ENCODE data around the gene TRIM67.

TRIM67 gene

DNA sequence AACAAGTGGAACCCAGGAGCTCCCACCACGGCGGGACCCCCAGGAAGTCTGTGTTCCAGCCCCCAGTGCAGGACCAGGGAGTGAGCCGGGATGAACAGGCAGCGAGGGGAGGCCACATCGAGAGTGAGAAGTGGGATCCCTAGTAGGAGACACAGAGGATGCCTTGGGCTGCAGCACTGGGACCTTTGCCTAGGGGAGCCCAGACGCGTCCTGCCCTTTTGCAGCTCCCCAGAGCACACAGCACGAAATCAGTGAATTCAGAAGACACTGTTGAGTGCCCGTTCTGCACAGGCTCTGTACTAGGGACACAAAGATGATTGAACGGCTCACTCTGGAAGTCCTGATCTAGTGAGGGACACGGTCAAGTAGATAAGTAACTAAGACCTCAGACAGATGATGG, 23.5 kb downstream of the TRIM67 start:
- DNase-seq, result no peak

DNA sequence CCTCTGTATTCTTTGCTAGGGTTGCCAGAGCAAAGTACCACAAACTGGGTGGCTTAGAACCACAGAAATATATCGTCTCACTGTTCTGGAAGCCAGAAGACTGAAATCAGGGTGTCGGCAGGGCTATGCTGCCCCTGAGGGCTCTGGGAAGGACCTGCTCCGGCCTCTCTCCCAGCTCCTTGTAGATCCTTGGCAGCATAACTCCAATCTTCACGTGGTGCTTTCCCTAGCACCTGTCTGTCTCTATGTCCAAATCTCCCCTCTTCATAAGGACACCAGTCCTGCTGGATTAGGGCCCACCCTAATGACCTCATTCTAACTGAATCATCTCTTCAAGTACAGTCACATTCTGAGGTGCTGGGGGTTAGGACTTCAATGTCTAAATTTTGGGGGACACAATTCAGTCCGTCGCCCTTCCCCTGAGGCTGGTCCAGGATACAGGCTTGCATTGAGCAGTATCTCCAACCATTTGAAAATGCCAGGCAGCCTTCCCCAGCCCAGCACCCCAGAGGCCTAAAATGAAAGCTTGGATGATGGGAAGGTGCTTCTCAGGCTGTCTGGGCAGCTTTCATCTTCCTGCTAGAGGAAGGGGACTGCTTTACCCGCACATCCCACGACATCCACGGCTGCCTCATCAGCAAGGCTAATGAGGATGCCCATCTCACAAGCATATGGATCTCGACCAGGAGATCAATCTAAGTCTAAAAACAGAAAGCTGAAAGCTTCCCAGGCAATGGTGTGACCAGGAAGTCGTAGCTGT, 24.7 kb downstream of the TRIM67 start:
- DNase-seq, result no peak

DNA sequence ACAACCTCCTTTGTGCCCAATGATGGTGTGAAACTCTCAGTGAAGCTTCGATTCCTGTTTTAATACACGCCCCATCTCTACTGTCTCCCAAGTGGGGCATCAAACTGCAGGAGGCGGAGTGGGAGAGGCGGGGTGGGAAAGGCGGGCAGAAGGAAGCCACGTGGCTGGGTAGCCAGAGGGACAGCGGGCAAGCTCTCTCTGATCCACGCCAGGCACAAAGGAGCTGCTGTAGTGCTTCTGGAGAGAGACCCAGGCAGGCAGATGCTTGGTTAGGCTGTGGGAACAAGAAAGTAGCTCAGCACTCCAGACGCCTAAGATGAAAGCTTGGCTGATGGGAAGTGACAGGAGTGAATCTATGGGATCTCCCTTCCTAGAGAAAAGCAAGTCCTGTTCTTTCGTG, 25.7 kb downstream of the TRIM67 start:
- DNase-seq, result no peak

DNA sequence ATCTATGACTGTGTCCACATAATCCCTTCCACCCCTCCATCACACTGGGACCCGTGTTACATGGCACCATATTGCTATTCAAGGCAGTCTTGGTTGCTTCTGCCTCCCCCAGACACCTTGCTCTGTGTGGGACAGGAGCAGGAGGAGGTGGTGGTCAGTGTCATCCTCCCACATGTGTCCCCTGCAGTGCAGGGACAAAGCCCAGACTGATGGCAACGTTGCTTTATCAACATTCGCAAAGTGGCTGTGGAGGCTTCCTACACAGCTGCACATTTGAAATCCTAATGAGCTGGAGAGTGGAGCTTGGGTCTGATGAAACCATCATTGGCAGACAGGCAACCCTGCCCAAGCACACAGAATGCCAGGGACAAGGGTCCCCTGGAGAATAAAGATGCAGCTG, 26.2 kb downstream of the TRIM67 start:
- no peak for DNase-seq

DNA sequence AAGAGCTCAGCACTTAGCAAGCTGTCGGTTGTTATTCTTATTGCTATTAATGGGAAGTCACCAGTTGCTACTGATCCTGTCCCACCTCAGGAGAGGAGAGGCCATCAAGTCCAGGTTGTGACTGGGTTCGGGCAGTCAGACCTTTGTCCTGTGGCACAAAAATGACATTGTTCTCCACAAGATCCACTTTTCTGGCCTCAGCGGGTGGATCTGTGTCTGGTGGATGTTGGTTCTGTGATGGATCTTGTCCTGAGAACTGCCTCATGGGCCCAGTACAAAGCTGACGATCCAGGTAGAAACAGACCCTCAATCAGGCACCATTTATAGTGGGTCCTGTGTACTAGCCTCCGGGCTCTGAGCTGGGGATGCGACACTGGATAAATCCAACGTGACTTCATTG, 26.9 kb downstream of the TRIM67 start:
- no peak for DNase-seq

DNA sequence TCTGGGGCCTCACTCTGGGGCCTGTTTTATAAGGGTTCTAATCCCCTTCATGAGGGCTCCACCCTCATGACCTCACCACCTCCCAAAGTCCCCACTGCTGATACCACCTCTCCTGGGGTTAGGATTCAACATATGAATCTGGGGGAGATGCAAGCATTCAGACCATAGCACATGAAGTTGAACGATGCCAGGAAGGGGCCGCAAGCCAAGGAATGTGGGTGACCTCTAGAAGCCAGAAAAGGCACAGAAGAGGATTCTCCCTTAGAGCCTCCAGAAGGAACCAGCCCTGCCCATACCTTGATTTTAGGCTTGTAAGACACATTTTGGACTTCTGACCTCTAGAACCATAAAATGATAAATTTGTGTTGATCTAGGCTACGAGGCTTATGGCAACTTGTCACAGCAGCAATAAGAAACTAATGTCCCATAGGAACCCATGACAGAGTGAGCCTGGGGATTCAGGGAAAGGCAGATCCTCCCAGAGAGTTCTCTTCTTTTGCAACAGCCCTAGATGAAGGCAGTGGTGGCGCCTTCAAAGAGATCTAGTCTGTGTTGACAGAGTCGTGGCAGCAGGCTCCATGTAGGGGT, 27.9 kb downstream of the TRIM67 start:
- DNase-seq, result no peak

DNA sequence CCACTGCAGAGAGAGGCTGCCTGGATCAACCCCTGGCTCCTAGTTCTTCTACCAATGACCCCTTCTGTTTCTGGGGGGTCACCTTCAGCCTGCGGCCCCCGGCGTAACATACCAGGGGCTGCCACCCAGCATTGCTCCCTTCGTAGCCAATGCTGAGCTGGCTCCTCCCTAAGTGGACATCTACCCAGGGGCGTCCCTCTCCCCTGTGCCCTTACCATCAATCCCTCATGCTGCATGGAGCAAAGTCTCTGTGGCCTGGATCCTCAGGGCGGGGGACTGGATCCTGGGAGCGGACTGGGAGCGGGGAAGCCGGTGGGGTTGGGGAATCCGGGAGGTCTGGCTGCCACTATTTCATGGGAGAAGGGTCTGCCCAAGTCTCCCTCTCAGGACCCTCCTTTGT, 28.6 kb downstream of the TRIM67 start:
- DNase-seq, result no peak

DNA sequence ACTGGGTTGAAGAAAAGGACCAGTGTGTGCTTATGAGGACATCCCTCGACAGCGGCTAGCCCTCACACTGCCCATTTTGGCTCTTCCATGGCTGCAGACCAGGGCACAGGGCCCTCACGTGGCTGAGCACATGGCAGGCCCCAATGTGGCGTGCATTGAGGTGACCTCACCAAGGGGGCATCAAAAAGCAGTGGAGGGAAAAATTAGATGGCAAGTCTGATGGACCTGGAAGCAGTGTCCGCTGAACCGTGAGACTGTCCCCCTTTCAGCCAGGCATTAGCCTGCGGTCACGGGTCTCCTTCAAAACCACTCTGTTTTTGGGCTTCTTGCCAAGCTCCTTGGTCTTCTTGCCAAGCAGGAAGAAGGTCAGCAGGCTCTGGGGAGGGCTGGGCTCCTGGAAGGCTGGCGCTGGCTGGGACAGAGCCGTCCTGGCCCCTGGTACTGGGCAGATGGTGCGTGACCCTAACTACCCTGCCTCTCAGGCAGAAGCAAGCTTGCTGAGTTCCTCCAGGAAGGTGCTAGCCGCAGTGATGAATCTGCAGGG, 30.8 kb downstream of the TRIM67 start:
- DNase-seq, result no peak

DNA sequence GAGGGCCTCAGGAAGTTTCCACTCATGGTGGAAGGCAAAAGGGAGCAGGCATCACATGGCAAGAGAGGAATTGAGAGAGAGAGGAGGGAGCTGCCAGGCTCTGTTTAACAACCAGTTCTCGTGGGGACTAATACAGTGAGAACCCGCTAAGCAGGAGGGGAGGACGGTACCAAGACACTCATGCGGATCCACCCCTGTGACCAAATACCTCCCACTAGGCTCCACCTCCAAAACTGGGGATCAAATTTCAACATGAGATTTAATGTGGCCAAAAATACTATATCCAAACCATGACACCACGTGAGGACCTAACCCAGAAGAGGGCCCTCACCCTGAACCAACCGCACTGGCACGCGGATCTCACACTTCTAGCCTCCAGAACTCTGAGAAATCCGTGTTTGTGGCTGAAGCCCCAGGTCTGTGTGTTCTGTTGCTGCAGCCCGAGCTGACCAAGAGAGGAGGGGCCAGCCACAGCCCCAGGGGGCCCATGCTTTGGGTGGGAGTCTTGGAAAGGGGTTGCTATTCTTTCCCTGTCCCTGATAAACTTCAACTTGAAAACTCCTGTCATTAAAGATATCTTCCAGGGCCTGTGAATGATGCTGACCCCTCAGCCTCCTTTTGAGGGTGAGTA, 32.0 kb downstream of the TRIM67 start:
- no peak for DNase-seq

DNA sequence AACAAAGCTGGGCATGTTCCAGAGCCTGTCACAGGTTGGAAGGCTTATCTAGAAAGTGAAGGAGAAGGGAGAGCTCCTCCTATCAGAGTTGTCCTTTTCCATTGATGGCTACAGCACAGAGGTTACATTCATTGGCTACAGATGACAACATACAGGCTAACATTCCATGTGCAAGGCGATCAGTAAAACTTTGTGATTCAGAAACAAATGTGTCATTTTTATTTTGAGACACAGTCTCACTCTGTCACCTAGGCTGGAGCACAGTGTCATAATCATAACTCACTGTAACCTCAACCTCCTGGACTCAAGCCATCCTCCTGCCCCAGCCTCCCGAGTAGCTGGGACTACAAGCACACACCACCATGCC, 32.6 kb downstream of the TRIM67 start:
- DNase-seq, result no peak

DNA sequence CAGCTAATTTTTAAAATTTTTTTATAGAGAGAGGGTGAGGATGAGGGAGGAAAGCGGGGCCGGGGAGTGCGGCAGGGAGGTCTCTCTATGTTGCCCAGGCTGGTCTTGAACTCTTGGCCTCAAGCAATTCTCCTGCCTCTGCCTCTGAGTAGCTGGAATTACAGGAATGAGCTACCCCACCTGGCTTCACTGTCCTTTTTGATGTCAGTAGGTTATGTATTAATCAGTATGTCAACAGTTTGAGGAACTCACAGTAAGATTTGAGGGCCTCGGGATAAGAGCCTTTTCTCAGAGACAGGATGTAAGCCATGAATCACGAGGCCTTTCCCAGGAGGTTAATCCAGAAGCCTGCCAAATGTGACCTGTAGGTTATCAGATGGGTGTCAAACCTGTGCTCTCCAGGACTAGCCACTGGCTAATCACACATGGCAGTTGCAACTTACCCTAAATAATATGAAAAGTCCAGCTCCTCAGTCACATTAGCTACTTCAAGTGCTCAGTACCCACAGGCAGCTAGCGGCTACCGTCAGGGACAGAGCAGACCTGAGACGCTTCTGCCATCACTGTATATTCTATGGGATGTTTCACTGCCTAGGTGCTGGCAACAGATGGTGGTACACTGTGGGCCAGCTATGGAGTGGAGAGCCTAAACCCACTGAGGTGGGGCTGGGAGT, 33.1 kb downstream of the TRIM67 start:
- no peak for DNase-seq

DNA sequence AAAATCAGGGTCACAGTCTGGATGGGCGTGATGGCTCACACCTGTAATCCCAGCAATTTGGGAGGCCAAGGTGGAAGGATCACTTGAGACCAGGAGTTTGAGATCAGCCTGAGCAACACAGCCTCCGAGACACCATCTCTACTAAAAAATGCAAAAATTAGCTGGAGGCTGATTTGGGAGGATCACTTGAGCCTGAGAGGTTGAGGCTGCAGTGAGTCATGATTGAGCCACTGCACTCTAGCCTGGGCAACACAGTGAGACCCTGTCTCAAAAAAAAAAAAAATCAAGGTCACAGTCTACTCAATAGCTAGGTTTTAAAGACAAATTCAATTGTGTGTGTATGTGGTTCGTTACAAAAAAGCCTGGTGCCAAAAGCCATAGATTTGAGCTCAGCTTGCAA, 34.4 kb downstream of the TRIM67 start:
- no peak for DNase-seq

DNA sequence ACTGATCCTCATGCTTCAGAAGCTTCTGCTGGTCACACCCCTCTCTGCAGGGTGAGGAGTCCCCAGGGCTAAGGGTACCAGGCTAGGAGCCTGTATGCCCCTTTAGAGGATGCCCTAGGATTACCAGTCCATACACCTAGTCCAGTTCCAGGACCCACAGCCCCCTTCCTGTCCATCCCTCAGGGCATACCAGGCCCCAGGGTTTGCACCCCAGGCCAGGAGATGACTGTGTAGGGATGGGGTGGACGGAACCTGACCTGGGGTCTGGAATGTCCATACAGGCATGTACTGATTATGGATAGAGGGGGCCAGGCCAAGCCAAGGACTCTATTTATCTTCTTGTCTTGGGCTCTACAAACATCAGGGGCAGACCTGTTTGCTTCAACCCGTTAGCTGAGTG, 34.9 kb downstream of the TRIM67 start:
- DNase-seq, result no peak

DNA sequence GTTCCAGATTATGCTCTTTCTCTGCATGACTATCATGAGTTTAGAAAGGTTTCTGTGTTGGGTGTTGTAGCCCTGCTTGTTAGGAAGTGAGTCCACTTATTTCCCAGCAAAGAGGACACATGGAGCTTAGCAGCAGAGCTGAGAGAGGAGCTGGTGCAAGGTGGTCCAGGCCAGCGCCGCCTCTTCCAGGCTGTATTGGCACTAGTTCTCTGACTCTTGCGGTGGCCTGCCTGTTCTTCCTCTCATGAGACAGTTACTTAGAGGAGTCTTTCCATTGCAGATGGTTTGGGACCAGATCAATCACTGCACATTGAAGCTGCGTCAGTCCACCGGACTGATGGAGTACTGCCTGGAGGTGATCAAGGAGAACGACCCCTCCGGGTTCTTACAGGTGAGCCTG, 38.0 kb downstream of the TRIM67 start:
- no peak for DNase-seq

DNA sequence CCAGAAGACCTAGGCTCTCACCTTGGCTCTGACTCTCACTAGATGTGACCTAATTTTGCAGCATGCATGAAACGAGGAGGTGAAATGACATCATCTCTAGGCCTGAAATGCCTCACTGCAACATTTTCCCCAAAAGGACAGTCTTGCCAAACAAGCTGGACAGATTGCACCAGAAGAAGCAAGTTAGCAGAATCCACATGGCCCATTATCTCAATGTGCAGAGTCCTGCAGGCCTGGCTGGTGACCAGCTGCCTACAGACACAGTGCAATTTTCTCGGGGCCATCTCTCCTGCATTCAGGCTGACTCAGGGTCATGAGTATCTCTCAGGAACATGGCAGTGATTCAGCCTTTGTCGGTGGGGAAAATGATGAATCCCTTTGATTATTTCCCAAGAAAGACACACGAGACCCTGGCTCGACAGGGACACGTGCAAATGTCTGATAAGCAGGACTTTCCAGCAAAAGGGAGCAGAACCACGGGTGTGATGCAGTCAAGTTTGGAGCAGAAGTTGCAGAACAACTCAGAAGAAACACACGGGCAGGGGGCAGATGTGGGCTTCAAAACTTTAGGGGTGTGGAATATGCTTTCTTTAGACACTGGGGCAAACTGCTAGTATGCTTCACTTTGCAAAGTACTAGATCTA, 38.7 kb downstream of the TRIM67 start:
- DNase-seq, result no peak

DNA sequence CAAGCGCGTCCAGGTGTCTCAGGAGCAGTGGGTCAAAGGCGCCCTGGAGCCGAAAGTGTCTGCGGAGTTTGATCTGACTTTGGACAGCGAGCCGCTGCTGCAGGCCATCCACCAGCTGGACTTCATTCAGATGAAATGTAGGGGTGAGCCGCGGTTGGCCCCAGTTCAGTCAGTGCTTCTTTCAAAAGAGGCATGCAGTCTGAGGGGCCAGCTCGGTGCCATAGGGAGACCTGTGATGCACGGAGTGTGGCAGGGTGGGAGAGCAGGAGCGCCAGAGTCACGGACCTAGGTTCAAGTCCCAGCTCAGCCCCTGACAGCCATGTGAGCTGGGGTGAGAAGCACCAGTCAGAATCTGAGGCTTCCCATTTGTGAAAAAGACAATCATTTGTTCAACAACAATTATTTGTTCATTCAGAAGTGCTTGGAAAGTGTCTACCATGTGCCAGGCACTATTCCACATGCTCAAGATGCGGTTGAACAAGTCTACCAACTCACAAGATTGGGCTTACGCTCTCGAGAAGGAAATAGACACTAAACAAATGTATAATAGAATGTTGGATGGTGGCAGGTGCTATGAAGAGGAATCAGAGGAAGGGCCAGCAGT, 39.6 kb downstream of the TRIM67 start:
- no peak for DNase-seq

DNA sequence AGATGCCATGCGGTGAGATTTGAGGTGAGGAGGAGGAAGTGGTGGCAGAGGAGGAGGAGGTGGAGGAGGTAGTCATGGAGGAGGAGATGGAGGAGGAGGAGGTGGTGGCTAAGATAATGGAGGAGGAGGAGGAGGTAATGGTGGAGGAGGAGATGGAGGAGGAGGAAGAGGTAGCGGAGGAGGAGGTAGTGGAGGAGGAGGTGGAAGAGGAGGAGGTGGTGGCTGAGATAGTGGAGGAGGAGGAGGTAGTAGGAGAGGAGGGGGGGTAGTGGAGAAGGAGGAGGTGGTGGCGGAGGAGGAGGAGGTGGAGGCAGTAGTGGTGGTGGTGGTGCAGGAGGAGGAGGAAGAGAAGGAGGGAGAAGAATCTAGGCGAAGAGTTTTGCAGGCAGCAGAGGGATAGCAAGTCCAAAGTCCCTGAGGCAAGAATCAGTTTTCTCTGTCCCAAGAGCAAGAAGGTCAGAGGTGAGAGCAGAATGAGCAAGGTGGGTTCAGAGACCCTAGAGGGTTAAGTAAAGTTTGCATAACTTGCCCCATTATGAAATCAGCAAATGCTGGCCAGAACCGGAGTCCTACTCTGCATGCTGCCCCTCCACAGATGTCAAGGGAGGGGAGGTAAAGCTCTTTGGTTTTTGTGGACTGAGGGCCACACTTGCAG, 40.2 kb downstream of the TRIM67 start:
- no peak for DNase-seq

DNA sequence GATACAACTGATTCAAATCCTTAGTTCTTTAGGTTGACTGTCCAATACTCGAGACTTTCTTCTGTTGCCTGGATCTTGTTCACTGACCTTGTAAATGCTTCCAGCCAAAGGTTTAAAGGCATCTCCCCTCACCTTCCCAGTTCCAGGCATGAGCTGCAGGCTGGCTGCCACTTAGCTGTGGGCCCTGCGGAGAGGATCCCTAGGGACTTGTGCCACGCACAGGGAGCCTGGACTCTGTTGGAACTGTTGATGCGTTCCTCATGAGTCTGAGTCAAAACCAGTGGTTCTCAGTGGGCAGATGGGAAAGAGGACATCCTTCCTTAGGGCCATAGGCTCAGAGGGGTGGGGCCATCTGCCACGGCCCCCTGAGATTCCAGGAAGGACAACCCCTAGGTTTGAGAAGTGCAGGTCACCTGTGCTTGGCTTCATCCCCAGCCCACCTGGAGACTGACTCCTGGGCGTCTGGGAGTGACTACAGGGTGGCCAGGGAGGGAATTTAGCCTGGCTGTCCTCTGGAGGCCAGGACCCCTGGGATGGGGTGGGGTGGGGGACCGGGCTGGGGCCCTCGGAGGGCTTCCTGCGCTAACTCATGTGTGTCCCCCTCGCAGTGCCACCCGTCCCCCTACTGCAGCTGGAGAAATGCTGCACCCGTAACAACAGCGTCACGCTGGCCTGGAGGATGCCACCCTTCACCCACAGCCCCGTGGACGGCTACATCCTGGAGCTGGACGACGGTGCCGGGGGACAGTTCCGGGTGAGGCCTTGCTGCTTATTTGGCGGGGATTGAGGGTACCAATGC, 41.6 kb downstream of the TRIM67 start:
- no peak for DNase-seq

DNA sequence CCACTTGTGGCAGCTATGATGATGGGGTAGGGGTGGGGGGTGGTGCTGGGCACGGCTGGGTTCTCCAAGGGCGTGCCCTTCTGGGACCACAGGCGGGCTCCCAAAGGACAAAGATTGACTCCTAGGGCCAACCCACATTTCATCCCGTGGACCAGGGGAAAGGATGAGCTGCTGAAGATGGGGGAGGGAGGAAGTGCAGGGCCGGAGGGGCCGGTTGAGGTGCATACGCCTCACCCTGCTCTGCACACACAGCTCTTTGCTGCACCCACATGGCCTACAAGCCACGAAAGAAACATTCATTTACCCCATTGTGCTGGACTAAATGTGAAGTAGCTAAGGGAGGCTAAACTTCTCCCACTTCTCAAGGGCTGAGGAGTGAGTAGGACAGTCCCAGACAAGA, 45.0 kb downstream of the TRIM67 start:
- DNase-seq, result no peak

DNA sequence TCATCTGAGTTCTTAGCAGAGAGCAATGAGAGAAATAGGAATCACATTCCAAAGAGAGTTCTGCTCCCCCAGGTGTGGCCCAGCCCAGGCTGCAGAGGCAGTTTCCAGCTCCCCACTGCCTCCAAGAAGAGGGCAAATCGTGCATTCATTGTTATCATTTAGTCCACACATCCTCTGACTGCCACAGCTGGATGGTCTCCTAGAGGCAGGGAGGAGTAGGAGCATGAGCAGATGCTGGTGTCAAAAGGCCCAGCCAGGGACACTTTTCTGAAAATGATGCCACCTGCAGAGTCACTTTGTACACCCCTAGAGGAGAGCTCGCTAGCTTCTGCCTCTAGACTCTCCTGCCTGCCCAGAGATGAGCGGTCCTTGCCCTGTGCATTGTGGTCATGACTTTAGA, 45.6 kb downstream of the TRIM67 start:
- no peak for DNase-seq

DNA sequence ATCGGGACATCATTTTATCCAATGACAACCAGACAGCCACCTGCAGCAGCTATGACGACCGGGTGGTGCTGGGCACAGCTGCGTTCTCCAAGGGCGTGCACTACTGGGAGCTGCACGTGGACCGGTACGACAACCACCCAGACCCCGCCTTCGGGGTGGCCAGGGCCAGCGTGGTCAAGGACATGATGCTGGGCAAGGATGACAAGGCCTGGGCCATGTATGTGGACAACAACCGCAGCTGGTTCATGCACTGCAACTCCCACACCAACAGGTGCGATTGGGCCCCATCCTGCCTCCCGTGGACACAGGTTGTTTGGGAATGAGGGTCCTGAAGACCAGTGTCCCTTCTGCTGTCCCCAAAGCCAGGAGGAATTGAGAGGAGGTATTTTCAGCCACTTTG, 47.1 kb downstream of the TRIM67 start:
- no peak for DNase-seq

All from activated CD4-positive, alpha-beta T cell treated with anti-CD3 and anti-CD28 coated beads, Interleukin-10, Interleukin-2, amounts not matched to agents 100 ng/mL and 50 ng/mL, durations not matched to agents 16 hours and 8 hours (primary cell).